Dedifferentiated amniotic fluid mesenchymal stem cell (primary cell): ENCODE measurements around the gene KRTAP3-2.
"Not testable (repeated sequence)": the region's sequence is repeated elsewhere in the genome, so short reads cannot be mapped to it uniquely, and the experiment has no call there.

ENCODE experiments used
- DNase-seq: peaks from one replicate; pipeline ENCODE4 v3.0.0-alpha.2; 2016; ENCODE audit errors: extremely low spot score

KRTAP3-2 gene

GRCh38 chr17:40999563-40999962 lies at the start of gene KRTAP3-2:
KRTAP3-2 (minus strand) TSS chr17:40999906; CDS start chr17:40999853, 53 bp downstream.
- DNase-seq = not testable (repeated sequence)

GRCh38 chr17:41049110-41049509 lies 49.4 kb upstream of the KRTAP3-2 start:
- peak; percentile 42 for DNase-seq

DNA sequence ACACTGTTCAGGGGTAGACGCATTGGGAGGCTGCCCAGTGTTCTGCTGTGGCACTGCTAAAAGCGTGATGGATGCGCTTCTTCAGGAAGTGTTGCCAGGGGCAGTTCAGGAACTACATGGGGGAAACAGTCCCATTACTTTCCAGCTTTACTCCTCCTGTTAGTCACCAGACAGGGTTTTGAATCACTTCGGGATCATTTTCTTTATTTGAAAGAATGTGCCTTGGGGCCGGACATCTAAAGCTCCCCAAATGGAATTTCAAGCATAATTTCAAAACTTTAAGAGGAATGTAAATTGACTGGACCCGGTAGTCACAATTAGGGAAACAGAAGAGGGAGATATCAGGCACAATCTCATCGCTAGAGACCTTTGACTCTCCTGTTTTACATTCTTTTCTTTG lies 48.7 kb upstream of the KRTAP3-2 start:
- peak; percentile 71 for DNase-seq

DNA sequence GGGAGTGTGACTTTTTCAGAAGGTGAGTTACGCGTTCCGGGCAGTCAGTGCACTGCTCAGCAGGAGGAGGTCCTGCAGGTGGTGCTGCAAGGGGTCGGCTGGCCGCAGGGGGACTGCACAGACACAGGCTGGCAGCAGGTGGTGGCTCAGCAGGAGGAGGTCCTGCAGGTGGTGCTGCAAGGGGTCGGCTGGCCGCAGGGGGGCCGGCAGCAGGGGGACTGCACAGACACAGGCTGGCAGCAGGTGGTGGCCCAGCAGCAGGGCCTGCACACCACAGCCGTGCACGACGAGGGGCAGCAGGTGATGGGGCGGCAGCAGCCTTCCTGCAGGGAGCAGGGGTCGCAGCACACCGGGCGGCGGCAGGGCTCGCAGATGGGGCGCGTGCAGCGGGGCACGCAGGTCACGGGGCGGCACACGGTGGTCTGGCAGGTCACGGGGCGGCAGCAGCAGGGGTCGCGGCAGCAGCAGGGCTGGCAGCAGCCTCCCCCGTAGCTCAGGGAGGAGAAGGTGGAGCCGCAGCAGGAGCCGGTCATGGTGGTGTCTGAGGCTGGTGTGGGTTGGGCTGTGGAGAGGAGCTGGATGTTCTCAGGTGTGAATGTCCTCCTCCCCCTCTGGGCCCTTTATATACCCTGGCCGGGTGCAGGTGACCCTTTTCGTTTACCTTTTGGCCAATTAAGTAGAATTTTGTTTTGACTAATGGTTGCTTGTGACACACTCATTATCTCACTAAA lies 47.2 kb upstream of the KRTAP3-2 start, which contains the start of gene KRTAP2-1:
KRTAP2-1 (minus strand) TSS at position 582 of the 731 bp plus-strand sequence; CDS start at position 533, 49 bp downstream.
- not testable (repeated sequence) for DNase-seq

DNA sequence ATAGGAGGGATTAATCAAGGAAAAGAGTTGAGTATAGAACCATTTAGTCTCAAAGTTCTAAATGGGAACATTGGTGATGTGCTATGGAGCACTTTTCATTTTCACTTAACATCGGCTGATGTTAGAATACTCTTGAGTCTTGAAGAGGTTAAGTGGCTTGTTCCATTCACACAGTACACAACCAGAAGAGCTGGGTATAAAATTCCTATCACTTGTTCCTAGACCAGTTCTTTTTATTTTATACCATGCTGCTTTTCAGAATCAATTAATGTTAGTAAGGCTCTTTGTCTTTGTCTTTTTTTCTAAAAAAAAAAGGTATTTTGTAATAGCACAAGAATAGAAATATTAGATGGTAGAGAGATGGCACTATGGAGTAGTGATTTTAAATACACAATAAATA lies 43.2 kb upstream of the KRTAP3-2 start:
- no peak for DNase-seq

GRCh38 chr17:41040783-41041571 lies 41.3 kb upstream of the KRTAP3-2 start, which contains the start of gene KRTAP1-1:
KRTAP1-1 (minus strand) TSS chr17:41041450; CDS start chr17:41041397, 53 bp downstream.
- DNase-seq = not testable (repeated sequence)

DNA sequence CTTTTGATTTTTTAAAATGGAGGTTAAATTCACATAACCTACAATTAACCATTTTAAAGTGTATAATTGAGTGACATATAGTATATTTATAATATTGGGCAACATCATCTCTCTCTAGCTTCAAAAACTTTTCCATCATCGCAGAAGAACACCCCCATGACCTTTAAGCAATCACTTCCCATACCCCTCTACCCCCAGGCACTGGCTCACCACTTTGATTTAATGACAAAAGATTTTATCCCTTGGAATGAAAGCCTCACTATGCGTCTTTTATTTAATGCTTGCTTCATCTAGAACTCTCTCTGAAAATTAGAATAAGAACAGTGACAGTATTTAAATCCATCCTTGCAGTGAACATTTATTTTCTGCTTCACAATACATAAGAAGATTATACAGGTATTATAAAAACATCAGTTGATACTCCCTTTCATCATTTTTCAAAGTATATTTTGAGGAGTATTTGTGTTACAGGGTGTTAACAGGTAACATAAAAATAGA lies 38.2 kb upstream of the KRTAP3-2 start:
- no peak for DNase-seq

- not testable (repeated sequence) for DNase-seq
Measured at GRCh38 chr17:41034346-41034935, 34.7 kb upstream of the KRTAP3-2 start, which contains the start of gene KRTAP1-3. KRTAP1-3 (minus strand) TSS chr17:41034874; CDS start chr17:41034821, 53 bp downstream.

GRCh38 chr17:41029633-41030245 lies 30.0 kb upstream of the KRTAP3-2 start, which contains the start of gene KRTAP1-4:
KRTAP1-4 (minus strand) TSS chr17:41030195; CDS start chr17:41030078, 117 bp downstream.
- DNase-seq = no peak

- DNase-seq = peak; percentile 83
Measured at GRCh38 chr17:41026715-41027471, 27.2 kb upstream of the KRTAP3-2 start, which contains the start of gene KRTAP1-5. KRTAP1-5 (minus strand) TSS chr17:41027208; CDS start chr17:41027155, 53 bp downstream.

GRCh38 chr17:41024697-41025096 lies 25.0 kb upstream of the KRTAP3-2 start:
- no peak for DNase-seq

GRCh38 chr17:41020336-41020735 lies 20.6 kb upstream of the KRTAP3-2 start:
- DNase-seq = no peak

GRCh38 chr17:41019415-41019814 lies 19.7 kb upstream of the KRTAP3-2 start:
- no peak for DNase-seq

- DNase-seq = no peak
Measured at GRCh38 chr17:41018541-41018940, 18.8 kb upstream of the KRTAP3-2 start.

DNA sequence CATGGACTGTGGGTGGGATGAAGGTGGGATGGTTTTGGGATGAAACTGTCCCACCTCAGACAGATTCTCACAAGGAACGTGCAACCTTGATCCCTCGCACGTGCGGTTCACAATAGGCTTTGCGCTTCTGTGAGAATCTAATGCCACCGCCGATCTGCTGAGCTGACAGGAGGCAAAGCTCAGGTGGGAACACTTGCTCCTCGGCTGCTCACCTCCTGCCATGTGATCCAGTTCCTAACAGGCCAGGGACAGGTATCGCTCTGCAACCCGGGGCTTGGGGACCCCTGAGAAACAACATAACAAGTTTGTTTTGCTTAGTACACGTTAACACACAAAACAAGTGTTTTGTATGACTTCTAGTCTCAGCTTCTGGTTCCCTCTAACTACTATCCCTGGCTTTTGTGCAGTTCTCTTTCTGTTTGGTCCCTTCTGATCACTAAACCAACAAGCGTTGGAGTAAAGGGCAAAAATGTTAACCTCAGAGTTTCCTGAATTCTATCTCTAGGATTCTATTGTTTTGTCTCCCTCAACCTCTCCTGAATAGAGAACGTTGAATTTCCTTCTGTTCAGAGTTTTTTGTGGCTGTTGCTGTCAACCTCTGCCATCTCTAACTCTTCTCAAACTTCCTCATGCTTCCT lies 17.0 kb upstream of the KRTAP3-2 start:
- no peak for DNase-seq

GRCh38 chr17:41015454-41015853 lies 15.7 kb upstream of the KRTAP3-2 start:
- no peak for DNase-seq

DNA sequence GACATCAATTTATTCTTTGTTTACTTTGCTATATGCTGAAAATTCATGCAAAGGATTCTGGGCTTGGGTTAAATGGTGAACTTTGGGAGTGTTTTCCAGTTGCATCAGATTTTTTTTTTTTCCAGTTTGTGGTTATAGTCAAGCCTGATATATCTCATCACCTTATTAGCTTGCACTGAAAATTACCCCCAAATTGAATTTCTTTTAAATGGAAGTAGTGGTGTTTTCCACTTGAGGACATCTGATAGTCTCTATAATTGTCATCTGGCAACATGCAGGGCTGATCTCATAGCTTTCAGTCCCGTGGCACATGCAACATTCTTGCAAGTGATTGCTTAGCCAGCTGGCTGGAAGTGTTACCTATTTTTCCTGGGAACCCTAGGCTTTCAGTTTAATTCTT lies 13.9 kb upstream of the KRTAP3-2 start:
- peak; percentile 88 for DNase-seq

DNA sequence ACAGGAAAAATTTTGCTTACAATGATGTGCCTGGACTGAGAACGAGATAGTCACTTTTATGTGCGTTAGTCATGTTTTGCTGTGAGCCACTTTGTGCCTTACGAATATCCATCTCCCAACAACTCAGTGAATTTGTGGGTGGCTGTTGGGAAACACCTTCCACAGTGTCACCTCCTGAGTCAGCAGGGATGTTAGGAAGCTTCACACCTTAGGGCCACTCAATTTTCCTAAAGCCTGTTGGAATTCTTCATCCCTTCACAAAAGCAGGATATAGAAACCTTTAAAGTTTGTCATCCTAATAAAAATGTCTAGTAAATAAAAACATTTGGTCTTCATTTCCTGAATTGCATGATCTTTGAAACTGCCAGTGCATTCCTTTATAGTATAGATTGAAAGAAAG lies 13.5 kb upstream of the KRTAP3-2 start:
- DNase-seq = no peak

- DNase-seq = no peak
Measured at GRCh38 chr17:41012326-41013120, 12.8 kb upstream of the KRTAP3-2 start.
